Right lobe of liver (tissue), 6 donors: ENCODE measurements around the gene L3MBTL2. TPM values are rescaled to one million over a fixed set of nuclear protein-coding genes. Genes with fewer than 3 reads are reported as not detected.

ENCODE experiments used
- ATAC-seq, 4 donors: fragments of 200-7000 bp; cut with Tn5 transposase; one replicate each; pipeline ENCODE4 v1.9.1; 2020; ENCODE audit warnings: mild to moderate bottlenecking in 4 of 4, moderate library complexity in 4 of 4
- DNase-seq, 3 donors: peaks; one replicate each; pipeline ENCODE4 v3.0.0-alpha.2; 2020
- H3K27ac ChIP-seq, 3 donors: fragments of 200-600 bp; one replicate each; pipeline ENCODE4 v1.8.0; 2022
- H3K27me3 ChIP-seq, 2 donors: fragments of 200-600 bp; one replicate each; pipeline ENCODE4 v1.8.0; 2022
- H3K36me3 ChIP-seq, 4 donors: fragments of 200-600 bp; sonication (generic) in 1 of 4; one replicate each; pipeline versions ENCODE4 v1.5.1 to v1.8.0; 2017 to 2022; ENCODE audit warnings: control low read depth in 1 of 4
- H3K4me1 ChIP-seq, 4 donors: fragments of 200-600 bp; sonication (generic) in 1 of 4; one replicate each; pipeline versions ENCODE4 v1.5.1 to v1.8.0; 2017 to 2022; ENCODE audit warnings: control low read depth in 1 of 4
- H3K4me3 ChIP-seq, 3 donors: fragments of 200-600 bp; one replicate each; pipeline ENCODE4 v1.8.0; 2022
- H3K9me3 ChIP-seq, 4 donors: fragments of 200-600 bp; sonication (generic) in 1 of 4; one replicate each; pipeline versions ENCODE4 v1.5.1 to v1.8.0; 2017 to 2022; ENCODE audit warnings: control low read depth in 1 of 4
- POLR2A ChIP-seq: fragments of 450-650 bp; IDR thresholded peaks from one replicate; pipeline ENCODE4 v1.6.1; 2017; ENCODE audit warnings: antibody characterized with exemption, mild to moderate bottlenecking
- WGBS: methylation state at CpG from one replicate; pipeline ENCODE4 v1.1.6; 2018; ENCODE audit warnings: low coverage, low lambda C conversion rate; ENCODE audit not compliant: insufficient coverage; ENCODE audit errors: missing lambda C conversion rate; 5-methylcytosine and 5-hydroxymethylcytosine counted together
- intact Hi-C, 2 donors: fragments of 100-400 bp; cut with DNase I; formaldehyde crosslinking; loops; one replicate each; pipeline versions ENCODE4 v1.11.2 to v1.14.1; 2022
- total RNA-seq, 6 experiments: library from RNA; depleted of rRNA in 2 of 6; stranded (reverse); fragments of >200 nt in 2 of 6; fragmentation: NEBNext Ultra II Directional in 3 of 6; extraction: Animal tissue kit (Norgen Biotek cat#: 25700) in 3 of 6; gene quantifications; one replicate each; pipeline versions ENCODE4 v1.1.0 to v1.2.4, GENCODE V29; 2016 to 2023
- TF ChIP-seq, protein P1 (sequence below), 4 donors: fragments of 200-600 bp in 3 of 4; fragments of 450-650 bp in 1 of 4; IDR thresholded peaks; one replicate each; pipeline versions ENCODE4 v1.5.1 to v1.8.0; 2016 to 2022; ENCODE audit warnings: antibody characterized with exemption in 4 of 4, mild to moderate bottlenecking in 2 of 4
- donor health status: DM: no; HTN: yes; CAD: no.
- donor health status: DM: no; HTN: no; CAD: no.
- donor health status: DM: no; HTN: no; CAD: no.
- donor health status: DM: no; HTN: yes; CAD: no.
- donor health status: DM: no; HTN: yes; CAD: no.

Gene L3MBTL2
- total RNA-seq, 6 experiments from 2014 or later, result 6.6 to 11.7 (median 10.4) TPM

DNA sequence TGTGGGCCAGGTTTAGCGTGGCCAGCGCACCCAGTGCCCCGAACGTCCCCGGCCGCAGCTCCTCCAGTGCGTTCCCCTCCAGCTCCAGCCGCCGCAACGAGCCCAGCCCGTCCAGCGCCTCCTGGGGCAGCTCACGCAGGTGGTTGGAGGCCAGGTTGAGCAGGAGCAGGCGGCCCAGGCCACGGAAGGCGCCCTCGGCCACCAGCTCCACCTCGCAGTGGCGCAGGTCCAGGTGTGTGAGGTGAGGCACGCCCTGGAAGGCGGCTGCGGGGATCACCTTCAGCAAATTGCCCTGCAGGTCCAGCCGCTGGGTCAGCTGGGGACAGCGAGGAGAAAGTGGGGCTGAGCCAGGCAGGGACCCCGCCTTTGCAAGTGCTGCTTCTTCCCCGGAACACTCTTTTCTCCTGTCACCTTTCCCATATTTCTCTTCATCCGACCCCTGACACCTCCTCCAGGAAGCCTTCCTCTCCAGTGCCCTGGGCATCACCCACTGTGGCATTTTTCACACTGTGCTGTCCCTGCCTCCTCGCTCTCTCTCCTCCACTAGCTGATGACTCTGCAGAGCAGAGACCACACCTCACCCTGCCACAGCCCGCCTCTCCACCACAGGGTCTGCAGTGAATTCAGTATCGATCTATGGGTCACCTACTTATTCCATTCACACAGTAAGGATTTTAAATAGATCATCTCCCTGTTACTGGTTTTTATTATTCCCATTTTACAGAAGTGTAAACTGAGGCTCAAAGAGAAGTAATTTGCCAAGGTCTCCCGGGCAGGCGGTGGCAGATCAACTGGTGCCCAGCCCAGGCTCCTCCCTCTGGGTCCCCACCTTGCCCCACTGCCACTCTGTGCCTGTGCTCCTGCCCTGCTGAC, 33.7 kb downstream of the L3MBTL2 start:
- H3K9me3 ChIP-seq, result no peaks in the 10 kb centered on the region
- DNase-seq (no peak), ATAC-seq (no peak)
- H3K4me1 ChIP-seq, result peaks cover 0 to 25% (median 8%) of the 10 kb centered on the region in 4 donors
- 83% methylated on average over 6 of the region's 32 CpGs for WGBS
- intact Hi-C loops, result loop anchor here in 1 of 2 donors (10.0 kb wide), 1 partner anchor 54 kb away; no protein-coding TSS in a partner anchor
- H3K36me3 ChIP-seq, result no peaks in the 10 kb centered on the region
- no peaks in the 10 kb centered on the region for H3K27me3 ChIP-seq
- no peak overlapping the region for H3K27ac ChIP-seq
- no peak overlapping the region for H3K4me3 ChIP-seq
- TF ChIP-seq POLR2A, result no peak
- TF ChIP-seq, protein P1, sequence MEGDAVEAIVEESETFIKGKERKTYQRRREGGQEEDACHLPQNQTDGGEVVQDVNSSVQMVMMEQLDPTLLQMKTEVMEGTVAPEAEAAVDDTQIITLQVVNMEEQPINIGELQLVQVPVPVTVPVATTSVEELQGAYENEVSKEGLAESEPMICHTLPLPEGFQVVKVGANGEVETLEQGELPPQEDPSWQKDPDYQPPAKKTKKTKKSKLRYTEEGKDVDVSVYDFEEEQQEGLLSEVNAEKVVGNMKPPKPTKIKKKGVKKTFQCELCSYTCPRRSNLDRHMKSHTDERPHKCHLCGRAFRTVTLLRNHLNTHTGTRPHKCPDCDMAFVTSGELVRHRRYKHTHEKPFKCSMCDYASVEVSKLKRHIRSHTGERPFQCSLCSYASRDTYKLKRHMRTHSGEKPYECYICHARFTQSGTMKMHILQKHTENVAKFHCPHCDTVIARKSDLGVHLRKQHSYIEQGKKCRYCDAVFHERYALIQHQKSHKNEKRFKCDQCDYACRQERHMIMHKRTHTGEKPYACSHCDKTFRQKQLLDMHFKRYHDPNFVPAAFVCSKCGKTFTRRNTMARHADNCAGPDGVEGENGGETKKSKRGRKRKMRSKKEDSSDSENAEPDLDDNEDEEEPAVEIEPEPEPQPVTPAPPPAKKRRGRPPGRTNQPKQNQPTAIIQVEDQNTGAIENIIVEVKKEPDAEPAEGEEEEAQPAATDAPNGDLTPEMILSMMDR (IDR thresholded peaks at IDR 0.05), result no peak

DNA sequence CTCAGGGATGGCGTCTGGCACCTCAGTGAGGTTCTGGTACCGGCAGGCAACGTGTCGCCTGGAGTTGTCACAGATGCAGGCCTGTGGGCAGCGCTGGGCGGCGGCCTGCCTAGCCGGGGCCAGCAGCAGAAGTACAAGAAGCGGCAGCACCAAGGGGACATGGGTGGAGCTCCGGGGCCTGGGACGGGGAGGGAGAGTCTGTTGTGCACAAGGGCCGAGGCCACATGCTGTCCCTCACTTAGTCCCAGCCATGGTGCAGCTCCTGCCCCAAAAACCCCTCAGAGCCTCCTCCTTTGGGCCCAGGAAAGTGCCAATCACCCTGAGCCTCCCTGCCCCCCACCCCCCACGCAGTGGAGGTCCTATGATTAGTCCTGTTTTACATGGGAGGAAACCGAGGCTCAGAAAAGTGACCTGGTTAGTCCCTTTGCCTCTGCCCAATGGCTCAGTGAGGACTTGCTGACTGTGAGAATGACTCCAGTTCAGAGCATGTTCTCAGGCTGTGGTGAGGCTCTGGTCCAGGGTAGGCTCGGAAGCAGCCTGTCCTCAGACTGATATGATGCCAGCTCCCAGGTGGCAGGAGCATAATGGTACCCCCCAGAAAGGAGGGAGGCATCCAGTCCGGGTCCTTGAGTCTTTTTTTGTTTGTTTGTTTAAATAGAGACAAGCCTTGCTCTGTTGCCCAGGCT, 34.5 kb downstream of the L3MBTL2 start:
- Histone ChIP-seq H3K9me3 (no peaks in the 10 kb centered on the region), H3K4me3 (no peak overlapping the region), H3K4me1 (peaks cover 0 to 22% (median 7%) of the 10 kb centered on the region in 4 donors), H3K27ac (no peak overlapping the region), H3K36me3 (no peaks in the 10 kb centered on the region), H3K27me3 (no peaks in the 10 kb centered on the region)
- TF ChIP-seq, protein P1 (IDR thresholded peaks at IDR 0.05), result no peak
- no peak for TF ChIP-seq POLR2A
- ATAC-seq (no peak), DNase-seq (no peak)
- intact Hi-C loops, result loop anchor here in 1 of 2 donors (10.0 kb wide), 2 partner anchors 55 to 315 kb away; no protein-coding TSS in a partner anchor
- 80% methylated on average over 1 of the region's 16 CpGs for WGBS

DNA sequence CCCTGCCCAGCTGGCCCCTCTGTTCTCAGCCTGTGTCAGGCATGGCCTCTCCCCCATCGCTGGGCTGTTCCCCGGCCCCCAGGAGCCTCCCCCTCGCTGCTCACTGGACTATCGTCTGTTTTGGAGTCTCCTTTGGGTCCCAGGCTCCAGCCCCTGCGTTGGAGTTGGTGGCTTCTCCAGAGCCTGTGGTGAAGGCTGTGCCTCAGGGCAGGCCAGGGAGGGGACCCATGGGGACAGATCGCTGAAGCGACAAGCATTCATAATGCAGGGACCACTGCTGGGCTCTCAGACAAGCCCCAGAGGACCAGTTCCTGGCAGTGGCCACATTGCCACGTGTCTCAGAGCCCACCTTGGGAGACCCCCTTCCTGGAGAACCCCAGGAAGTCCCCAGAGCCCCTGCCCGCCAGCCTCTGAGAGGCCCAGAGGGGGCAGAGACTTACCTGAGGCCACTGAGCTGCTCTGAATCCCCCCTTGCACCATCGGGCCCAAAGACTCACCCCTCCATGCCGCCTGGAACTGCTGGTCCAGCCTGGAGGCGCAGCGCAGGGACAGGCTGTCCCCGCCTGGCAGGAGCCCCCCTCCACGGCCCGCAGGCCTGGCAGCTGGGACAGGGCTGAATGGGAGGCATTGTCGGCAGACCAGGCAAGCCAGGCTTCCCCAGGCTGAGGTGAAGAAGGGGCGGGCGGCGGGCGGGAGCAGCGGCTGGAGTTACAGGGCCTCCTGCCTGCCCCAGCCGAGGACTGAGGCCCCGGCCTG, 35.4 kb downstream of the L3MBTL2 start, which contains the start of gene CHADL:
Gene CHADL (minus strand): TSS at position 555 of the 756 bp plus-strand sequence. CDS start 50 bp downstream, at position 505.
- H3K27ac ChIP-seq, result no peak within 1 kb of the TSS
- intact Hi-C loops, result loop anchor here in 1 of 2 donors (10.0 kb wide), 1 partner anchor 316 kb away; no protein-coding TSS in a partner anchor
- H3K9me3 ChIP-seq, result no peaks in the 10 kb centered on the region
- no peak for DNase-seq
- H3K36me3 ChIP-seq, result no peaks in the 10 kb centered on the region
- no peak for ATAC-seq
- H3K4me1 ChIP-seq, result peaks cover 0 to 13% (median 2%) of the 10 kb centered on the region in 4 donors
- TF ChIP-seq, protein P1 (IDR thresholded peaks at IDR 0.05), result no peak
- TF ChIP-seq POLR2A, result no peak
- 40% methylated on average over 4 of the region's 24 CpGs for WGBS
- H3K4me3 ChIP-seq, result no peak within 1 kb of the TSS
- H3K27me3 ChIP-seq, result no peaks in the 10 kb centered on the region

DNA sequence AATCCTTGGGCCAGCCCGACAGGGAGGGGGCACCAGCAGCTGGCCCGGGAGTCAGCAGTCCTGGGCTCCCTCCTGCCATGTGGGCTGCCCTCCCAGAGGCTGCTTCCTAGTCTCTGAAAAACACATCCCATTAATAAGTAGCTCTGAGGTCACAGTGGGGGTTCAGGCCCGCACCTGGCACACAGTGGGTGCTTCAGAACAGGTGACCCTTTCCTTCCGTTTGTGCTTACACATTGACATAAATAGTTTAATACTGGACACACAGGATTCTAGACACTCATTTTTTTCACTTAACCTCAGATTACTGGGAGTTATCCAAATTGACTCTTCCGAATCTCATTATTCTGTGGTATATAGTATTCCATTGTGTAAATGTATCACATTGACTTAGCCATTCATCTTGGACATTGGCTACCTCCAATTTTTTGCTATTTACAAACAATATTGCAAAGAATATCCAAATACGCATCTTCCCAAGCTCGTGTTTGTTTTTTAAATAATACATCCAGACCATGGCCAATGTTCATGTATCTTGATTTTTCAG, 36.1 kb downstream of the L3MBTL2 start:
- H3K36me3 ChIP-seq, result peaks cover 0 to 2% (median 0%) of the 10 kb centered on the region in 4 donors
- TF ChIP-seq, protein P1 (IDR thresholded peaks at IDR 0.05), result no peak
- no peak for TF ChIP-seq POLR2A
- intact Hi-C loops, result loop anchor here in 1 of 2 donors (10.0 kb wide), 1 partner anchor 316 kb away; no protein-coding TSS in a partner anchor
- 91% methylated on average over 5 of the region's 7 CpGs for WGBS
- DNase-seq (no peak), ATAC-seq (no peak)
- H3K27me3 ChIP-seq, result no peaks in the 10 kb centered on the region
- H3K4me1 ChIP-seq, result peaks cover 0 to 12% (median 2%) of the 10 kb centered on the region in 4 donors
- no peak overlapping the region for H3K27ac ChIP-seq
- no peak overlapping the region for H3K4me3 ChIP-seq
- H3K9me3 ChIP-seq, result no peaks in the 10 kb centered on the region
